ENCODE data around the gene OSTN. TPM values are rescaled to one million over a fixed set of nuclear protein-coding genes. Genes with fewer than 3 reads are reported as not detected.
"Not testable (repeated sequence)": the region's sequence is repeated elsewhere in the genome, so short reads cannot be mapped to it uniquely, and the experiment has no call there.

Gene OSTN, protein sequence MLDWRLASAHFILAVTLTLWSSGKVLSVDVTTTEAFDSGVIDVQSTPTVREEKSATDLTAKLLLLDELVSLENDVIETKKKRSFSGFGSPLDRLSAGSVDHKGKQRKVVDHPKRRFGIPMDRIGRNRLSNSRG
- not detected for total RNA-seq

DNA sequence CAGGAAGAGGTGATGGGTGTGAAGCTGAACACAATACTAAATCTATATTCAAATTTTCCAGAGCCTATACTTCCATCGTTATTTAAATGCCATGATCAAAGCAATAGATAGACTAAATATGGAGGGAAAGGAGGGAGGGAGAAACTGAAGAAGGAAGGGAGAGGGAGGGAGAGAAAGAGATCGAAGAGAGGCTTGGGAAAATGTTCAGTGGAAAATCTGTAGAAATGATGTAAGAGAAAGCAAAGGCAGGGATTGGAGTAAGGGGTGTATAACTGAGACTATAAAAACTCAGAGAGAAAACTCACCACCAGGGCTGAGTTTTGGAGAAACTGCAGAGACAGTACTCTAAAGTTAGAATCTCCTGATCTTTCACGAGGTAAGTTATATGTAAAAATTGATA, at the start of gene OSTN:
OSTN (plus strand) TSS at position 310 of the 400 bp plus-strand sequence. CDS start 13,292 bp downstream, outside the sequence.
- no peaks in the 10 kb centered on the region for H3K27me3 Mint-ChIP-seq (ENCODE audit: low read depth)
- no peak within 1 kb of the TSS for H3K27ac Mint-ChIP-seq
- no peak for DNase-seq
- no peaks in the 10 kb centered on the region for H3K4me1 Mint-ChIP-seq (ENCODE audit: low read depth)
- H3K9me3 Mint-ChIP-seq: peaks cover 0 to 2% of the 10 kb centered on the region in 2 donors
- H3K36me3 Mint-ChIP-seq (ENCODE audit: insufficient read depth in 2 of 2): no peaks in the 10 kb centered on the region
- H3K4me3 Mint-ChIP-seq: no peak within 1 kb of the TSS
- no peak for ATAC-seq (replicated peaks in 1 of 2)

DNA sequence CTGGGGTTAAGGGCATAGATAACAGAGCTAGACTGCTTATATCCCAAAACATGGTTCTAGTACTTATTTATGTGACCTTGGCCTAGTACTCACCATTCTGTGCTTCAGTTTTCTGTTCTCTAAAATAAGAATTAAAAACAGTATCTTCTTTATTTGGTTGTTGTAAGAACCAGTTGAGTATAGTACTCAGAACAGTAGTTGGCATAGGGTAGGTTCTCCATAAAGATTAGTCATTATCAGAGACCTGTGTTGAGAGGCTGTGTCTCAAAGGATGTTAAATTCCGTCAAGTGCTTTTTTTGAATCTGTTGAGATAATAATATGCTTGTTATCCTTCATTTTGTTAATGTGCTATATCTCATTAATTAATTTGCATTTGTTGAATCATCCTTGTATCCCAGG, 47.4 kb upstream of the OSTN start:
- H3K4me1 Mint-ChIP-seq (ENCODE audit: low read depth): no peaks in the 10 kb centered on the region
- H3K4me3 Mint-ChIP-seq: no peak overlapping the region
- peaks cover 0 to 5% of the 10 kb centered on the region in 2 donors for H3K36me3 Mint-ChIP-seq (ENCODE audit: insufficient read depth in 2 of 2)
- H3K9me3 Mint-ChIP-seq: peaks cover 5 to 20% of the 10 kb centered on the region in 2 donors
- no peaks in the 10 kb centered on the region for H3K27me3 Mint-ChIP-seq (ENCODE audit: low read depth)
- ATAC-seq (replicated peaks in 1 of 2) (no peak), DNase-seq (no peak)
- no peak overlapping the region for H3K27ac Mint-ChIP-seq

DNA sequence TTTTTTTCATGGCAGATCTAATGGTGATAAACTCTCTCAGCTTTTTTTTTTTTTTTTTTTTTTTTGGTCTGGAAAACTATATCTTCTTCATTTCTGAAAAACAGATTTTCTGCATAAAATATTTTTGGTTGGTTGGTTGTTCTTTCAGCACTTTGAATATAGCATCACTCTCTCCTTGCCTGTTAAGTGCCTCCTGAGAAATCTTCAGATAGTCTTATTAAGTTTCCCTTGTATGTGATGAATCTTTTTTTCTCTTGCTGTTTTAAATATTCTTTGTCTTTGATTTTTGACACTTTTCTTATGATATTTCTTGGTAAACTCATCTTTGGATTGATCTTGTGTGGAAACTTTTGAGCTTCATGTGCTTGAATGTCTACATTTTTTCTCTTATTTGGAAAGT, 44.2 kb upstream of the OSTN start:
- Mint-ChIP-seq H3K9me3 (peaks cover 4 to 17% of the 10 kb centered on the region in 2 donors), H3K27ac (no peak overlapping the region), H3K27me3 (ENCODE audit: low read depth) (no peaks in the 10 kb centered on the region), H3K4me1 (ENCODE audit: low read depth) (no peaks in the 10 kb centered on the region), H3K36me3 (ENCODE audit: insufficient read depth in 2 of 2) (peaks cover 0 to 5% of the 10 kb centered on the region in 2 donors), H3K4me3 (no peak overlapping the region)
- no peak for DNase-seq
- no peak for ATAC-seq (replicated peaks in 1 of 2)

DNA sequence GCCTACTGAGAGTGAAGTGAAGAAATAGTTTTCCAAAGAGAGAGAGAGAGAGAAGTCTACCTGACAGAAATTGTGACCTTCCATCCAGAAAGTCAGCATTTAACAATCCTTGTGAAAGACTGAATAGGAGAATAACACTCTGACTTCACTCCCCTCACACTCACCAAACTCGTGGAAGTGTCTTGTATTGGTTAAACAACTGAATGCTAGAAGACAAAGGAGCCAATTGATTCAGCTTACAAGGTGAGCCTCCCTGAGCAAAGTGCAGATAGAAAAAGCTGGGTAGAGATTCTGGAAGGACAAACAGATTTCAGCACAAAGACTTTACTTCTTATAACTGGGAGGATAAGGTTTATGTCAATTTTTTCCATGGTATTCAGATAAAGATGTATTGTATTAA, 40.8 kb upstream of the OSTN start:
- no peaks in the 10 kb centered on the region for H3K27me3 Mint-ChIP-seq (ENCODE audit: low read depth)
- no peak overlapping the region for H3K4me3 Mint-ChIP-seq
- no peak for ATAC-seq (replicated peaks in 1 of 2)
- peaks cover 4 to 22% of the 10 kb centered on the region in 2 donors for H3K9me3 Mint-ChIP-seq
- no peak overlapping the region for H3K27ac Mint-ChIP-seq
- H3K4me1 Mint-ChIP-seq (ENCODE audit: low read depth): no peaks in the 10 kb centered on the region
- H3K36me3 Mint-ChIP-seq (ENCODE audit: insufficient read depth in 2 of 2): peaks cover 0 to 7% of the 10 kb centered on the region in 2 donors
- no peak for DNase-seq

DNA sequence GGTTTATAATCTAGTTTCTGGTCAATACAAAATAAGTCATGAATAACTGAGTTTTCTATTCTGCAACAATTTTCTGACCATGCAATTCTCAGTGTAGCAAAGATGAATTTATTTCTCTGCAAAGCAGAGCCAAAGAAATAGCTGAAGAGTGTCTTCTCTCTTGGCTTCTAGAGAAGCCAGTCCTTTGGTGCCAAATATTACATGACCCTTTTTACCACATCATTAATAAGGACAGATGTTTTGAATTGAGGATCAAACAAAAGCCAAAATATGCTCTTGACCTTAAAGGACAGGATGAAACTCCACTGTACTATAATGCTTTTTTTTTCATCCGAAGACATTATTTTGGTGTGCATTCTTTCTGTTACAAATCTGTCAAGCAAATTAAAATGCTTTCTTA, 40.2 kb upstream of the OSTN start:
- peaks cover 0 to 7% of the 10 kb centered on the region in 2 donors for H3K36me3 Mint-ChIP-seq (ENCODE audit: insufficient read depth in 2 of 2)
- ATAC-seq (replicated peaks in 1 of 2): no peak
- peaks cover 1 to 19% of the 10 kb centered on the region in 2 donors for H3K9me3 Mint-ChIP-seq
- DNase-seq: no peak
- H3K4me3 Mint-ChIP-seq: no peak overlapping the region
- no peak overlapping the region for H3K27ac Mint-ChIP-seq
- H3K27me3 Mint-ChIP-seq (ENCODE audit: low read depth): no peaks in the 10 kb centered on the region
- H3K4me1 Mint-ChIP-seq (ENCODE audit: low read depth): no peaks in the 10 kb centered on the region

DNA sequence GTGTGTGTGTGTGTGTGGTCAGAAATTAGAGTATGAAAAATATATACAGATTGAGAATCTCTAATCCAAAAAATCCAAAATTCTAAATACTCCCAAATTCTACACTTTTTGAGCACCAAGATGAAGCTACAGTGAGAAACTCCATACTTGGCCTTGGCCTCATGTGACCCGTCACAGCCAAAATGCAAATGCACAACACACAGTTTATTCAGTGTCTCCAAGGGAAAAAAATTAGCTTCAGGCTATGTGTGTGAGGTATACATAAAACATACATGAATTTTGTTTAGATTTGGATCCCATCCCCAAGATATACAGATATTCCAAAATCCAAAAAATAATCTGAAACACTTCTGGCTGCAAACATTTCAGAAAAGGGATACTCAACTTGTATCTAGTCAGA, 33.2 kb upstream of the OSTN start:
- DNase-seq: no peak
- no peak for ATAC-seq (replicated peaks in 1 of 2)
- Mint-ChIP-seq H3K4me1 (ENCODE audit: low read depth) (no peaks in the 10 kb centered on the region), H3K27ac (no peak overlapping the region), H3K9me3 (peaks cover 1 to 5% of the 10 kb centered on the region in 2 donors), H3K36me3 (ENCODE audit: insufficient read depth in 2 of 2) (peaks cover 0 to 2% of the 10 kb centered on the region in 2 donors), H3K27me3 (ENCODE audit: low read depth) (no peaks in the 10 kb centered on the region), H3K4me3 (no peak overlapping the region)

DNA sequence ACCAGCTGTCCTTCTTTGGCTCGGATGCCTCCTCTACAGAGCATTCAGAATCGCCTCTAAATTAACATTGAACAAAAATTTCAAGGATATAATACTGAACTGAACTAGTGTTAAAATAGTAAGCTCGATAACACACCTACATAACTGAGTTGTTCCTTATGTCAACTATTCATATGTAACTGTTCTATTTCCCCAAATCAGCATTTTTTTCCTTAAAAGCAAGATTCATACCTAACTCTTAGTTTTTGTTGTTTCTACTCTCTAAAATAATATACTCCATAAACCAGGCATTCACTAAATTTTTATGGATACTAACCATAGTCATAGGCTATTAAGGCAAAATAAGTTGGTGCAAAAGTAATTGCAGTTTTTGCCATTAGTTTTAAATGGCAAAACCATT, 32.7 kb upstream of the OSTN start:
- no peaks in the 10 kb centered on the region for H3K4me1 Mint-ChIP-seq (ENCODE audit: low read depth)
- peaks cover 1 to 3% of the 10 kb centered on the region in 2 donors for H3K9me3 Mint-ChIP-seq
- H3K27me3 Mint-ChIP-seq (ENCODE audit: low read depth): no peaks in the 10 kb centered on the region
- no peak for DNase-seq
- no peak overlapping the region for H3K4me3 Mint-ChIP-seq
- H3K27ac Mint-ChIP-seq: no peak overlapping the region
- H3K36me3 Mint-ChIP-seq (ENCODE audit: insufficient read depth in 2 of 2): peaks cover 0 to 2% of the 10 kb centered on the region in 2 donors
- ATAC-seq (replicated peaks in 1 of 2): no peak

DNA sequence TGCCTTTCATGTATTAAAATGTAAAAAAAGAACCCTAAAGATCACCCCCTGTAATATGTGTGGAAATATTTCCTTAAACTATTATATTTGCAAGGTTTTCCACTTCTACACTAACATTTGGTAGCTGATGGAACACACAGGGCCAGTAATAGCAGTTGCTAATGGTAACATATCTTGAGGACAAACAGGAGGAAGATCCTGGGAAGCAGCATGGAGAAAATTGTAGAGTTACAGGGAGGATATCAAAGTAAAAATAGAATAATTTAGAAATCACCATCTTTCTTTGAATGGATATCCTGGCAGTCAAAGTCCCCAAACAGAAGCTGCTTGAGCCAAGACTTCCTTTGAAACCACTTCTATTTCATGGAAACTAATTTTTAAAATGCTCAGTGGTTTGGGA, 29.5 kb upstream of the OSTN start:
- H3K27me3 Mint-ChIP-seq (ENCODE audit: low read depth): no peaks in the 10 kb centered on the region
- H3K4me1 Mint-ChIP-seq (ENCODE audit: low read depth): no peaks in the 10 kb centered on the region

DNA sequence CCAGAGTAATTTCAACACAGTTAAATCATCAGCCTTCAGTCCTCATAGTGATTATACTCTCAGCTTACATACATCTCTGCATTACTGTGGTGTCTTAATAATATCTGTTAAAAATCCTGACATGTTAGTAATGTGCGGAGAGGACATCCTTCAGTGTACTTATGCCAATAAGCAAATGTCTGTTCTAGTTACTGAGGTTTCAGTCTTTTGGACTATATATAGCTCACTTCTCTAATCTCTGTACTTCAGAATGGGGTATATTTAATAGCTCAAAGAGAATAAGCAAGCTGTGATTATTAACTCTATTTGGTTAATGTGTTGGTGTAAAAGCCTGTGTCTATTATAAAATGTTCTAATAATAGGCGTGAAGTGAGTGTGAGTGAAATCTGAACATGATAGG, 28.9 kb upstream of the OSTN start:
- no peaks in the 10 kb centered on the region for H3K27me3 Mint-ChIP-seq (ENCODE audit: low read depth)
- H3K9me3 Mint-ChIP-seq: peaks cover 0 to 1% of the 10 kb centered on the region in 2 donors
- H3K4me1 Mint-ChIP-seq (ENCODE audit: low read depth): no peaks in the 10 kb centered on the region
- no peak for DNase-seq
- H3K27ac Mint-ChIP-seq: no peak overlapping the region
- no peaks in the 10 kb centered on the region for H3K36me3 Mint-ChIP-seq (ENCODE audit: insufficient read depth in 2 of 2)
- no peak for ATAC-seq (replicated peaks in 1 of 2)
- no peak overlapping the region for H3K4me3 Mint-ChIP-seq

More for the DNA sequence above, 29.5 kb upstream of the OSTN start:
- no peaks in the 10 kb centered on the region for H3K36me3 Mint-ChIP-seq (ENCODE audit: insufficient read depth in 2 of 2)
- ATAC-seq (replicated peaks in 1 of 2) (no peak), DNase-seq (no peak)
- H3K27ac Mint-ChIP-seq: no peak overlapping the region
- peaks cover 0 to 1% of the 10 kb centered on the region in 2 donors for H3K9me3 Mint-ChIP-seq
- no peak overlapping the region for H3K4me3 Mint-ChIP-seq

DNA sequence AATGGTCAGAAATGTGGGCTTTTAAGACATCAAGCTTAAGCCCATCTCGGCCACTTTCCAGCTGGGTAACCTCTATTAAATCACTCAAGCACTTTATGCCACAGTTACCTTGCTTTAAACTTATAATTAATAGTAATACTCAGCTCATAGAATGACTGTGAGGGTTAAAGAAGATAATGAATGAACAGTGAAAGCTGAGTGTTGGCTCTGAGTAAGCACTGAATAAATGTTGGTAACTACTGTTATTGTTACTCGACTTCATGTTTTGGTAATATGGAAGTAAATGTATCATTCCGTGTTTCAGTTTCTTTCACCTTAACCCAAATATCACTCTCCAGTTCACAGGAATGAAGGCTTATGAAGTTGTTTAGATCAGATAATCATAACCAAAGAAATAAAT, 23.9 kb upstream of the OSTN start:
- no peak overlapping the region for H3K4me3 Mint-ChIP-seq
- no peak for ATAC-seq (replicated peaks in 1 of 2)
- no peak for DNase-seq
- H3K27ac Mint-ChIP-seq: no peak overlapping the region
- H3K36me3 Mint-ChIP-seq (ENCODE audit: insufficient read depth in 2 of 2): no peaks in the 10 kb centered on the region
- no peaks in the 10 kb centered on the region for H3K27me3 Mint-ChIP-seq (ENCODE audit: low read depth)
- peaks cover 0 to 4% of the 10 kb centered on the region in 2 donors for H3K9me3 Mint-ChIP-seq
- H3K4me1 Mint-ChIP-seq (ENCODE audit: low read depth): no peaks in the 10 kb centered on the region

DNA sequence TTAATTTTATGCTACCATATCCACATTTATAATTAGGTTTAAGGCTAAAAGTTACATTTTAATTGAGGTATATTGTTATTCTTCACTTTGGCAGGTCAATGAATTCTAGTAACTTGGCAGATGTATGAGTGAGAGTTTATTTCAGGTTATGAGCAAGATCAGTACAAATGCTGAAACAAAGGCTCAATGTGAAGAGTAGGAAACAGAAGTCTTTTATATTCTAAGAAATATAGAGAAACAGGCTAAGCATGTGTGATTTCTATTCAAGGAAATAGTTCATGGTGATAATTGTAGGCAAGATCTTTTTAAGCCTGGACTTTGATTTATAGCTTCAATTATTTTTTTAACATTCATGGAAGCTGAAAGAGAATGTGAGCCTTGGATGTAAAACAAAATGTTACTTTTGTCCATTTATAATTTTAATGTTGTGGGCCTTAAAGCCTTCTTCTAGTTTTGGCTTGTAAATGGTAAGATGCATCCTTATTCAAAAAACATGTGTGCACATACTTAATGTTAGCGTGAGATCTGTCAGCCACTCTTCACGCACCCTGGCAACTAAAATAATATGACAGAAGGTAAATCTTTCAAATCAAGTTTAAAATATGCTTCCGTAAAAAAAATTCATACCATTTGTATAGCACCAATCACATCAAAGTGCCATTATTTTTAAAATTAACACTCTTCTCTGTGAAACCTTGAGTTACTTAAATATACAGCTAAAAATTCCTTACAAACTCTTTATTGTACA, 22.8 kb upstream of the OSTN start:
- Mint-ChIP-seq H3K9me3 (peaks cover 0 to 3% of the 10 kb centered on the region in 2 donors), H3K36me3 (ENCODE audit: insufficient read depth in 2 of 2) (no peaks in the 10 kb centered on the region), H3K27me3 (ENCODE audit: low read depth) (no peaks in the 10 kb centered on the region), H3K27ac (no peak overlapping the region), H3K4me1 (ENCODE audit: low read depth) (no peaks in the 10 kb centered on the region), H3K4me3 (no peak overlapping the region)
- no peak for DNase-seq
- ATAC-seq (replicated peaks in 1 of 2): no peak

DNA sequence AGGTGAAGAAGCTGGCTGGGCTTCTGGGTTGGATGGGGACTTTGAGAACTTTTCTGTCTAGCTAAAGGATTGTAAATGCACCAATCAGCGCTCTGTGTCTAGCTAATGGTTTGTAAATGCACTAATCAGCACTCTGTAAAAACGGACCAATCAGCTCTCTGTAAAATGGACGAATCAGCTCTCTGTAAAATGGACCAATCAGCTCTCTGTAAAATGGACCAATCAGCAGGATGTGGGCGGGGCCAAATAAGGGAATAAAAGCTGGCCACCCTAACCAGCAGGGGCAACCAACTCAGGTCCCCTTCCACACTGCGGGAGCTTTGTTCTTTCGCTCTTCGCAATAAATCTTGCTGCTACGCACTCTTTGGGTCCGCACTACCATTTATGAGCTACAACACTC, 13.7 kb upstream of the OSTN start:
- not testable (repeated sequence) for H3K9me3 Mint-ChIP-seq; DNase-seq; ATAC-seq (replicated peaks in 1 of 2); H3K4me1 Mint-ChIP-seq (ENCODE audit: low read depth); H3K27ac Mint-ChIP-seq; H3K27me3 Mint-ChIP-seq (ENCODE audit: low read depth); H3K4me3 Mint-ChIP-seq; H3K36me3 Mint-ChIP-seq (ENCODE audit: insufficient read depth in 2 of 2)

DNA sequence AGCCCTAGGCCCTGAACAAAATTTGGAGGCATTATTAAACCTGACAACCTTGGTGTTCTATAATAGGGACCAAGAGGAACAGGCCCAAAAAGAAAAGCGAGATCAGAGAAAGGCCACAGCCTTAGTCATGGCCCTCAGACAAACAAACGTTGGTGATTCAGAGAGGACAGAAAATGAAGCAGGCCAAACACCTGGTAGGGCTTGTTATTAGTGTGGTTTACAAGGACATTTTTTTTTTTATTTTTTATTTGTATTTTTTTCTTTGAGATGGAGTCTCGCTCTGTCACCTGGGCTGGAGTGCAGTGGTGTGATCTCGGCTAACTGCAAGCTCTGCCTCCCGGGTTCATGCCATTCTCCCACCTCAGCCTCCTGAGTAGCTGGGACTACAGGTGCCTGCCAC, 10.8 kb upstream of the OSTN start:
- not testable (repeated sequence) for H3K4me3 Mint-ChIP-seq

DNA sequence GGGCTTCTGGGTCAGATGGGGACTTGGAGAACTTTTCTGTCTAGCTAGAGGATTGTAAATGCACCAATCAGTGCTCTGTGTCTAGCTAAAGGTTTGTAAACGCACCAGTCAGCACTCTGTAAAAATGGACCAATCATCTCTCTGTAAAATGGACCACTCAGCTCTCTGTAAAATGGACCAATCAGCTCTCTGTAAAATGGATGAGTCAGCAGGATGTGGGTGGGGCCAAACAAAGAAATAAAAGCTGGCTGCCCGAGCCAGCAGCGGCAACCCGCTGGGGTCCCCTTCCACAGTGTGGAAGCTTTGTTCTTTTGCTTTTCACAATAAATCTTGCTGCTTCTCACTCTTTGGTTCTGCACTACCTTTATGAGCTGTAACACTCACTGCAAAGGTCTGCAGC, 6.8 kb upstream of the OSTN start:
- H3K27ac Mint-ChIP-seq; H3K36me3 Mint-ChIP-seq (ENCODE audit: insufficient read depth in 2 of 2); ATAC-seq (replicated peaks in 1 of 2); H3K4me1 Mint-ChIP-seq (ENCODE audit: low read depth); H3K27me3 Mint-ChIP-seq (ENCODE audit: low read depth); DNase-seq; H3K9me3 Mint-ChIP-seq; H3K4me3 Mint-ChIP-seq: not testable (repeated sequence)

More for the DNA sequence above, 10.8 kb upstream of the OSTN start:
- H3K36me3 Mint-ChIP-seq (ENCODE audit: insufficient read depth in 2 of 2); ATAC-seq (replicated peaks in 1 of 2); H3K4me1 Mint-ChIP-seq (ENCODE audit: low read depth); H3K9me3 Mint-ChIP-seq; H3K27ac Mint-ChIP-seq; DNase-seq; H3K27me3 Mint-ChIP-seq (ENCODE audit: low read depth): not testable (repeated sequence)
